B cell (primary cell): ENCODE measurements around the gene GAPT. TPM values are rescaled to one million over a fixed set of nuclear protein-coding genes. Genes with fewer than 3 reads are reported as not detected.

Source experiments
- ATAC-seq: fragments of 200-7000 bp; cut with Tn5 transposase; one replicate; pipeline ENCODE4 v1.10.0; 2021; ENCODE audit warnings: low read depth, mild to moderate bottlenecking, moderate number of reproducible peaks, moderate library complexity
- CTCF ChIA-PET: fragments of 350-600 bp; sonication (Branson Sonifier 250); formaldehyde crosslinking; loops from one replicate; lab custom pipeline; 2021; ENCODE audit warnings: antibody characterized with exemption, inconsistent platforms; lab: Charles Lee
- POLR2A ChIA-PET: fragments of 350-600 bp; sonication (Branson Sonifier 250); formaldehyde crosslinking; loops from one replicate; lab custom pipeline; 2021; ENCODE audit warnings: antibody characterized with exemption; lab: Charles Lee
- DNase-seq: peaks from one replicate; pipeline ENCODE4 v3.0.0; 2013
- H2AFZ ChIP-seq: 2 replicates; pipeline ENCODE4 v1.6.1; 2012; ENCODE audit warnings: mild to moderate bottlenecking, low read depth, low read length; ENCODE audit not compliant: insufficient read depth, poor library complexity, severe bottlenecking
- H3K27ac ChIP-seq, 2 donors: 1 replicate in 1 of 2; 2 replicates in 1 of 2; pipeline ENCODE4 v1.5.1; 2012 to 2013; ENCODE audit warnings: low read length in 2 of 2, mild to moderate bottlenecking in 2 of 2, moderate library complexity in 1 of 2
- H3K27me3 ChIP-seq, 4 experiments: fragments of 200-600 bp in 1 of 4; sonication (generic) in 1 of 4; replicated peaks in 1 of 4; 1 replicate in 2 of 4; 2 replicates in 2 of 4; pipeline versions ENCODE4 v1.6.1 to v1.7.0; 2013 to 2016; ENCODE audit warnings: low read length in 3 of 4, mild to moderate bottlenecking in 2 of 4, mixed read lengths in 1 of 4, moderate library complexity in 1 of 4; ENCODE audit not compliant: insufficient read depth in 4 of 4, control insufficient read depth in 3 of 4; ENCODE audit errors: control extremely low read depth in 1 of 4
- H3K36me3 ChIP-seq, 2 experiments: replicated peaks in 1 of 2; 1 replicate in 1 of 2; 2 replicates in 1 of 2; pipeline versions ENCODE4 v1.6.1 to v1.7.1; 2013; ENCODE audit warnings: low read length in 1 of 2; ENCODE audit not compliant: insufficient read depth in 2 of 2, control insufficient read depth in 1 of 2; ENCODE audit errors: control extremely low read depth in 1 of 2, extremely low read depth in 1 of 2
- H3K4me1 ChIP-seq, 2 donors: fragments of 200-600 bp in 1 of 2; sonication (generic) in 1 of 2; 1 replicate in 1 of 2; 2 replicates in 1 of 2; pipeline versions ENCODE4 v1.5.1 to v1.6.1; 2013 to 2017; ENCODE audit warnings: low read length in 2 of 2; ENCODE audit not compliant: control insufficient read depth in 2 of 2, insufficient read depth in 2 of 2
- H3K4me2 ChIP-seq: replicated peaks from 2 replicates; pipeline ENCODE3; 2012; ENCODE audit warnings: mild to moderate bottlenecking, low read depth, low read length; ENCODE audit not compliant: poor library complexity, severe bottlenecking
- H3K4me3 ChIP-seq, 5 experiments: fragments of 200-600 bp in 1 of 5; sonication (generic) in 1 of 5; 1 replicate in 3 of 5; 2 replicates in 2 of 5; pipeline versions ENCODE4 v1.5.1 to v1.7.0; 2011 to 2016; ENCODE audit warnings: low read length in 4 of 5, mild to moderate bottlenecking in 4 of 5, low read depth in 2 of 5, control low read depth in 1 of 5, moderate library complexity in 1 of 5; ENCODE audit not compliant: insufficient read depth in 1 of 5; ENCODE audit errors: control extremely low read depth in 1 of 5, extremely low read depth in 1 of 5
- H3K79me2 ChIP-seq: fragments of 200-600 bp; sonication (generic); one replicate; pipeline ENCODE4 v1.6.0; 2016; ENCODE audit warnings: low read length; ENCODE audit not compliant: control insufficient read depth, insufficient read depth
- H3K9ac ChIP-seq: fragments of 200-600 bp; sonication (generic); 2 replicates; pipeline ENCODE4 v1.6.1; 2017; ENCODE audit warnings: mild to moderate bottlenecking, low read length, moderate library complexity
- H3K9me3 ChIP-seq, 3 donors: one replicate each; pipeline versions ENCODE4 v1.6.1 to v1.7.1; 2013; ENCODE audit warnings: low read length in 2 of 3; ENCODE audit not compliant: control insufficient read depth in 2 of 3, insufficient read depth in 1 of 3; ENCODE audit errors: control extremely low read depth in 1 of 3
- H4K20me1 ChIP-seq: 2 replicates; pipeline ENCODE4 v1.6.0; 2012; ENCODE audit warnings: mild to moderate bottlenecking, low read length; ENCODE audit not compliant: insufficient read depth, control insufficient read depth, poor library complexity, severe bottlenecking
- H3K27ac Mint-ChIP-seq: one replicate; pipeline ENCODE4 v1.8.0; 2021; ENCODE audit warnings: mixed read lengths
- H3K27me3 Mint-ChIP-seq: one replicate; pipeline ENCODE4 v1.8.0; 2021; ENCODE audit warnings: mixed read lengths
- H3K4me1 Mint-ChIP-seq: one replicate; pipeline ENCODE4 v1.8.0; 2021; ENCODE audit warnings: mixed read lengths
- H3K4me3 Mint-ChIP-seq: one replicate; pipeline ENCODE4 v1.8.0; 2021; ENCODE audit warnings: mixed read lengths
- H3K9me3 Mint-ChIP-seq: one replicate; pipeline ENCODE4 v1.8.0; 2022; ENCODE audit warnings: mixed read lengths; ENCODE audit not compliant: insufficient read depth
- EZH2 ChIP-seq: IDR thresholded peaks from 2 replicates; pipeline ENCODE4 v1.6.1; 2012; ENCODE audit warnings: borderline replicate concordance, low read depth, mild to moderate bottlenecking, moderate library complexity, low read length; ENCODE audit not compliant: insufficient read depth, poor library complexity, severe bottlenecking
- WGBS: methylation state at CpG from one replicate; pipeline ENCODE4 v1.1.5; 2013; ENCODE audit warnings: missing lambda C conversion rate; ENCODE audit not compliant: insufficient coverage; 5-methylcytosine and 5-hydroxymethylcytosine counted together
- intact Hi-C: fragments of 100-400 bp; cut with micrococcal nuclease; formaldehyde crosslinking; loops from one replicate; pipeline ENCODE4 v1.10.0; 2022
- polyA plus RNA-seq: library from polyadenylated mRNA; depleted of rRNA; stranded (reverse); fragments of >200 nt; gene quantifications from 2 replicates; pipeline ENCODE4 v1.2.3, GENCODE V29; 2012
- total RNA-seq, 2 donors: library from RNA; stranded (reverse); fragments of 120-200 nt in 1 of 2; gene quantifications; 1 replicate in 1 of 2; 2 replicates in 1 of 2; pipeline versions ENCODE4 v1.2.3 to v1.2.4, GENCODE V29; 2013 to 2022
- TF ChIP-seq, protein P1 (sequence below): fragments of 200-600 bp; IDR thresholded peaks from one replicate; pipeline ENCODE4 v1.8.0; 2022; ENCODE audit warnings: antibody characterized with exemption, mild to moderate bottlenecking

The GAPT gene
- total and polyA plus RNA-seq, 2 donors (not counting 1 experiment from before 2014, with no cell fraction given) = 51.3 to 69.0 TPM

- peaks cover 0 to 6% of the 10 kb centered on the region in 2 donors for H3K4me1 ChIP-seq
- H3K79me2 ChIP-seq = no peaks in the 10 kb centered on the region
- no peaks in the 10 kb centered on the region for H3K27me3 ChIP-seq
- Mint-ChIP-seq H3K4me3 (no peak overlapping the region), H3K4me1 (peaks cover 17% of the 10 kb centered on the region), H3K9me3 (no peaks in the 10 kb centered on the region), H3K27me3 (no peaks in the 10 kb centered on the region), H3K27ac (no peak overlapping the region)
- WGBS = 50% methylated on average over 2 of the region's 4 CpGs
- no peak overlapping the region for H2AFZ ChIP-seq
- no peak overlapping the region for H3K4me2 ChIP-seq
- ATAC-seq (peak; percentile 54), DNase-seq (no peak)
- POLR2A ChIA-PET = no interaction called here
- CTCF ChIA-PET = interaction anchor here (1.3 to 2.2 kb wide), 4 partner anchors 11 to 1169 kb away, joined by 4 to 9 read pairs (median 6); no protein-coding TSS in a partner anchor
- H3K4me3 ChIP-seq = no peak overlapping the region
- H4K20me1 ChIP-seq = no peaks in the 10 kb centered on the region
- H3K36me3 ChIP-seq = no peaks in the 10 kb centered on the region
- no peak overlapping the region for H3K27ac ChIP-seq
- no peaks in the 10 kb centered on the region for H3K9me3 ChIP-seq
- TF ChIP-seq, protein P1, sequence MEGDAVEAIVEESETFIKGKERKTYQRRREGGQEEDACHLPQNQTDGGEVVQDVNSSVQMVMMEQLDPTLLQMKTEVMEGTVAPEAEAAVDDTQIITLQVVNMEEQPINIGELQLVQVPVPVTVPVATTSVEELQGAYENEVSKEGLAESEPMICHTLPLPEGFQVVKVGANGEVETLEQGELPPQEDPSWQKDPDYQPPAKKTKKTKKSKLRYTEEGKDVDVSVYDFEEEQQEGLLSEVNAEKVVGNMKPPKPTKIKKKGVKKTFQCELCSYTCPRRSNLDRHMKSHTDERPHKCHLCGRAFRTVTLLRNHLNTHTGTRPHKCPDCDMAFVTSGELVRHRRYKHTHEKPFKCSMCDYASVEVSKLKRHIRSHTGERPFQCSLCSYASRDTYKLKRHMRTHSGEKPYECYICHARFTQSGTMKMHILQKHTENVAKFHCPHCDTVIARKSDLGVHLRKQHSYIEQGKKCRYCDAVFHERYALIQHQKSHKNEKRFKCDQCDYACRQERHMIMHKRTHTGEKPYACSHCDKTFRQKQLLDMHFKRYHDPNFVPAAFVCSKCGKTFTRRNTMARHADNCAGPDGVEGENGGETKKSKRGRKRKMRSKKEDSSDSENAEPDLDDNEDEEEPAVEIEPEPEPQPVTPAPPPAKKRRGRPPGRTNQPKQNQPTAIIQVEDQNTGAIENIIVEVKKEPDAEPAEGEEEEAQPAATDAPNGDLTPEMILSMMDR = no peak
- TF ChIP-seq EZH2 = no peak
- no peak overlapping the region for H3K9ac ChIP-seq
- intact Hi-C loops = no loop called here
These were observed 24.3 kb upstream of the GAPT start for GRCh38 chr5:58466939-58467338.

GRCh38 chr5:58469896-58470295, 21.3 kb upstream of the GAPT start:
- H3K4me3 Mint-ChIP-seq = no peak overlapping the region
- Histone ChIP-seq H3K27me3 (no peaks in the 10 kb centered on the region), H3K36me3 (no peaks in the 10 kb centered on the region), H3K4me2 (no peak overlapping the region), H3K9ac (no peak overlapping the region), H3K79me2 (no peaks in the 10 kb centered on the region), H3K4me3 (no peak overlapping the region), H4K20me1 (no peaks in the 10 kb centered on the region), H3K27ac (no peak overlapping the region), H2AFZ (no peak overlapping the region), H3K9me3 (peaks cover 1 to 2% (median 1%) of the 10 kb centered on the region in 3 donors), H3K4me1 (peaks cover 0 to 6% of the 10 kb centered on the region in 2 donors)
- no peak overlapping the region for H3K27ac Mint-ChIP-seq
- DNase-seq = no peak
- peak; percentile 14 for ATAC-seq
- H3K9me3 Mint-ChIP-seq = peaks cover 2% of the 10 kb centered on the region
- WGBS = no CpG with 5 or more reads among the region's 2 CpGs
- TF ChIP-seq, protein P1 = no peak
- TF ChIP-seq EZH2 = no peak
- ChIA-PET POLR2A (no interaction called here), CTCF (interaction anchor here (1.2 kb wide), 1 partner anchor 379 kb away, joined by 4 read pairs; no protein-coding TSS in a partner anchor)
- H3K27me3 Mint-ChIP-seq = no peaks in the 10 kb centered on the region
- H3K4me1 Mint-ChIP-seq = peaks cover 15% of the 10 kb centered on the region
- intact Hi-C loops = no loop called here
